Right lobe of liver (tissue), 6 donors: Measurements from ENCODE around the gene RSPH3. TPM values are rescaled to one million over a fixed set of nuclear protein-coding genes. Genes with fewer than 3 reads are reported as not detected.
A peak's percentile ranks its signal among the peaks of the same experiment; 100 is the strongest.
"Not testable (repeated sequence)": the region's sequence is repeated elsewhere in the genome, so short reads cannot be mapped to it uniquely, and the experiment has no call there.

Experiments used
- ATAC-seq, 4 donors: fragments of 200-7000 bp; cut with Tn5 transposase; one replicate each; pipeline ENCODE4 v1.9.1; 2020; ENCODE audit warnings: mild to moderate bottlenecking in 4 of 4, moderate library complexity in 4 of 4
- DNase-seq, 3 donors: peaks; one replicate each; pipeline ENCODE4 v3.0.0-alpha.2; 2020
- H3K27ac ChIP-seq, 3 donors: fragments of 200-600 bp; one replicate each; pipeline ENCODE4 v1.8.0; 2022
- H3K27me3 ChIP-seq, 2 donors: fragments of 200-600 bp; one replicate each; pipeline ENCODE4 v1.8.0; 2022
- H3K36me3 ChIP-seq, 4 donors: fragments of 200-600 bp; sonication (generic) in 1 of 4; one replicate each; pipeline versions ENCODE4 v1.5.1 to v1.8.0; 2017 to 2022; ENCODE audit warnings: control low read depth in 1 of 4
- H3K4me1 ChIP-seq, 4 donors: fragments of 200-600 bp; sonication (generic) in 1 of 4; one replicate each; pipeline versions ENCODE4 v1.5.1 to v1.8.0; 2017 to 2022; ENCODE audit warnings: control low read depth in 1 of 4
- H3K4me3 ChIP-seq, 3 donors: fragments of 200-600 bp; one replicate each; pipeline ENCODE4 v1.8.0; 2022
- H3K9me3 ChIP-seq, 4 donors: fragments of 200-600 bp; sonication (generic) in 1 of 4; one replicate each; pipeline versions ENCODE4 v1.5.1 to v1.8.0; 2017 to 2022; ENCODE audit warnings: control low read depth in 1 of 4
- POLR2A ChIP-seq: fragments of 450-650 bp; IDR thresholded peaks from one replicate; pipeline ENCODE4 v1.6.1; 2017; ENCODE audit warnings: antibody characterized with exemption, mild to moderate bottlenecking
- WGBS: methylation state at CpG from one replicate; pipeline ENCODE4 v1.1.6; 2018; ENCODE audit warnings: low coverage, low lambda C conversion rate; ENCODE audit not compliant: insufficient coverage; ENCODE audit errors: missing lambda C conversion rate; 5-methylcytosine and 5-hydroxymethylcytosine counted together
- intact Hi-C, 2 donors: fragments of 100-400 bp; cut with DNase I; formaldehyde crosslinking; loops; one replicate each; pipeline versions ENCODE4 v1.11.2 to v1.14.1; 2022
- total RNA-seq, 6 experiments: library from RNA; depleted of rRNA in 2 of 6; stranded (reverse); fragments of >200 nt in 2 of 6; fragmentation: NEBNext Ultra II Directional in 3 of 6; extraction: Animal tissue kit (Norgen Biotek cat#: 25700) in 3 of 6; gene quantifications; one replicate each; pipeline versions ENCODE4 v1.1.0 to v1.2.4, GENCODE V29; 2016 to 2023
- TF ChIP-seq, protein P1 (sequence below), 4 donors: fragments of 200-600 bp in 3 of 4; fragments of 450-650 bp in 1 of 4; IDR thresholded peaks; one replicate each; pipeline versions ENCODE4 v1.5.1 to v1.8.0; 2016 to 2022; ENCODE audit warnings: antibody characterized with exemption in 4 of 4, mild to moderate bottlenecking in 2 of 4
- donor health status: DM: no; HTN: yes; CAD: no.
- donor health status: DM: no; HTN: no; CAD: no.
- donor health status: DM: no; HTN: no; CAD: no.
- donor health status: DM: no; HTN: yes; CAD: no.
- donor health status: DM: no; HTN: yes; CAD: no.

Gene RSPH3
- total RNA-seq, 6 experiments from 2014 or later, result 3.1 to 6.5 (median 3.6) TPM

DNA sequence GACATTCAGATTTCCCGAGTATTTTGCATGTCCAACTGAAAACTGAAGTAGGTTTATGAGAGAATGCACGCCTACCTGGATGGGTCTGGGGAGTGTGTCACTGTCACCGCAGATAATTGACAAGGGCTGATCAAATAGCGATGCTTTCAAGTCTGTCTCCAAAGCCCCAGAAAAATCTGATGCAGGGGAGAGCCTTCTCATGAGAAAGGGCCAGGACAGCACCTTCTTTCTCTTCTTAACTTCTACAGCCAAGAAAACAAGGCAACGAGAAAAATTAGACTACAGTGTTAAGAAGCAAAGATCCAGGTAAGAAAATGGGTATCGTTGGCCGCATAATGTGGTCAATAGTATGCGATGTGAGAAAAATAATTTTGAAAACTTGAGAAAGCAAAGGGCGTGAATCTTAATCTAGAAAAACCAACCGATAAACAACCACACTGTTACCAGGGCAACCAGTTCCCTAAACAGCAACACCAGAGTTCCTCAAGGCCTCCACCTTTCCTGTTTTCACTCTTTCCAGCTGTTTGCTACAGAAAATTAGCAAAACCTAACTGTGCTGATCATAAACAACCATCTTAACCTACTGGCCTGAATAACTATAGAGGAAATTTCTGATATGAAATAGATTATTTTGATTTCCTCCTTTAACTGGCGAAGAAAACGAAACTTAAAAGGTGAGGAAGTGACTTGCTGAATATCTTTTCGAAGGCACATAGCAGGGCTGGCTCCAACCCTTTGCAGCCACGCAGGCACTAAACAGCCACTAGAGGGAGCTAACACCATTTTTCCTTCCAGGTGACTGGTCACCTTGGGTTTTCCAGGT lies 42.2 kb upstream of the RSPH3 start:
- Histone ChIP-seq H3K4me1 (peaks cover 0 to 13% (median 2%) of the 10 kb centered on the region in 4 donors), H3K36me3 (no peaks in the 10 kb centered on the region), H3K9me3 (no peaks in the 10 kb centered on the region), H3K27me3 (no peaks in the 10 kb centered on the region), H3K27ac (peak overlapping the region; percentile 16 to 40 (median 21)), H3K4me3 (peak overlapping the region in 1 of 3 donors; percentile 28)
- peak; percentile 55 to 73 (median 72) for DNase-seq
- intact Hi-C loops, result loop anchor here (5.0 to 10.0 kb wide), 2 partner anchors 60 to 93 kb away; no protein-coding TSS in a partner anchor
- ATAC-seq, result peak; percentile 90 to 96 (median 92)
- 37% methylated on average over 14 of the region's 14 CpGs for WGBS
- TF ChIP-seq, protein P1, sequence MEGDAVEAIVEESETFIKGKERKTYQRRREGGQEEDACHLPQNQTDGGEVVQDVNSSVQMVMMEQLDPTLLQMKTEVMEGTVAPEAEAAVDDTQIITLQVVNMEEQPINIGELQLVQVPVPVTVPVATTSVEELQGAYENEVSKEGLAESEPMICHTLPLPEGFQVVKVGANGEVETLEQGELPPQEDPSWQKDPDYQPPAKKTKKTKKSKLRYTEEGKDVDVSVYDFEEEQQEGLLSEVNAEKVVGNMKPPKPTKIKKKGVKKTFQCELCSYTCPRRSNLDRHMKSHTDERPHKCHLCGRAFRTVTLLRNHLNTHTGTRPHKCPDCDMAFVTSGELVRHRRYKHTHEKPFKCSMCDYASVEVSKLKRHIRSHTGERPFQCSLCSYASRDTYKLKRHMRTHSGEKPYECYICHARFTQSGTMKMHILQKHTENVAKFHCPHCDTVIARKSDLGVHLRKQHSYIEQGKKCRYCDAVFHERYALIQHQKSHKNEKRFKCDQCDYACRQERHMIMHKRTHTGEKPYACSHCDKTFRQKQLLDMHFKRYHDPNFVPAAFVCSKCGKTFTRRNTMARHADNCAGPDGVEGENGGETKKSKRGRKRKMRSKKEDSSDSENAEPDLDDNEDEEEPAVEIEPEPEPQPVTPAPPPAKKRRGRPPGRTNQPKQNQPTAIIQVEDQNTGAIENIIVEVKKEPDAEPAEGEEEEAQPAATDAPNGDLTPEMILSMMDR (IDR thresholded peaks at IDR 0.05), result peak; percentile 86 to 99 (median 99)
- TF ChIP-seq POLR2A, result no peak

DNA sequence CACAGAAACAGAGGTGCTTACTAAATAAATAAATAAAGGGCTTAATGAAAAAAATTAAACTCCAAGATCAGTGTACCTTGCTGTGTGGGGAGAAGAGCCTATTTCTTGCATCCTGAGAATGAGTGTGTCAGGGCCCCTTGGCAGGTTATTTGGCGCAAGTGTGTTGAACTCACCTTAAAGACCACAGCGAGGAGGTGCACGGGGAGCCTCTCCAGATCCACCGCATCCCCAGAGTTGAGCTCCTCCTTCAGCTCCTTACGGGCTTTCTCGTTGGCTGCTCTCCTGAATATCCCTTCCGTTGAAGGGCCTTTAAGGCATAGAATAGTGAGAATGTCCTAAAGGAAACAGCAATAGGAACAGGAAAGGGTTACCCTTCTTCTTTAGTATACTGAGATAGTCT lies 41.2 kb upstream of the RSPH3 start:
- ATAC-seq, result no peak
- Histone ChIP-seq H3K27ac (no peak overlapping the region), H3K4me1 (peaks cover 0 to 13% (median 2%) of the 10 kb centered on the region in 4 donors), H3K9me3 (no peaks in the 10 kb centered on the region), H3K27me3 (no peaks in the 10 kb centered on the region), H3K36me3 (no peaks in the 10 kb centered on the region), H3K4me3 (no peak overlapping the region)
- no peak for DNase-seq
- TF ChIP-seq, protein P1 (IDR thresholded peaks at IDR 0.05), result no peak
- no peak for TF ChIP-seq POLR2A
- intact Hi-C loops, result loop anchor here (5.0 to 10.0 kb wide), 2 partner anchors 61 to 94 kb away; no protein-coding TSS in a partner anchor
- 96% methylated on average over 4 of the region's 7 CpGs for WGBS

DNA sequence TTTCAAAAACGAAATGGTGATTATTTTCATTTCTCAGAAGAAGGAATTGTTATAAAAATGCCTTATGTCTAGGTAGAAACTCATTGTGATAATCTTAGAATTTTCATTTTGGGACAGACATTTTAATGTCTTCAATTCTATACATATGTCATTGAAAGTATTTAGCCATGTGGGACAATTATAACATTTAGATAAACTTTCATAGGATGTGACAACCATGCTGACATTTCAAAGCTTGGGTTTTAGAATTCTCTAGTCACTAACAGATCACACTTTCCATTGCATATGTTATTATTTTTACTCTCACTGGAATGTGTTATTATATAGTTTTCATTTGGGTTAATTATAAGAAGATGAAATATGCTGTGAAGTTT lies 39.9 kb upstream of the RSPH3 start:
- Histone ChIP-seq H3K4me1 (peaks cover 0 to 13% (median 2%) of the 10 kb centered on the region in 4 donors), H3K27me3 (no peaks in the 10 kb centered on the region), H3K4me3 (no peak overlapping the region), H3K36me3 (peaks cover 0 to 2% (median 0%) of the 10 kb centered on the region in 4 donors), H3K9me3 (no peaks in the 10 kb centered on the region), H3K27ac (peak overlapping the region in 1 of 3 donors; percentile 30)
- intact Hi-C loops, result loop anchor here (5.0 to 10.0 kb wide), 2 partner anchors 62 to 95 kb away; no protein-coding TSS in a partner anchor
- ATAC-seq (no peak), DNase-seq (no peak)
- TF ChIP-seq, protein P1 (IDR thresholded peaks at IDR 0.05), result no peak
- no peak for TF ChIP-seq POLR2A
- 40% methylated on average over 1 of the region's 1 CpG for WGBS

DNA sequence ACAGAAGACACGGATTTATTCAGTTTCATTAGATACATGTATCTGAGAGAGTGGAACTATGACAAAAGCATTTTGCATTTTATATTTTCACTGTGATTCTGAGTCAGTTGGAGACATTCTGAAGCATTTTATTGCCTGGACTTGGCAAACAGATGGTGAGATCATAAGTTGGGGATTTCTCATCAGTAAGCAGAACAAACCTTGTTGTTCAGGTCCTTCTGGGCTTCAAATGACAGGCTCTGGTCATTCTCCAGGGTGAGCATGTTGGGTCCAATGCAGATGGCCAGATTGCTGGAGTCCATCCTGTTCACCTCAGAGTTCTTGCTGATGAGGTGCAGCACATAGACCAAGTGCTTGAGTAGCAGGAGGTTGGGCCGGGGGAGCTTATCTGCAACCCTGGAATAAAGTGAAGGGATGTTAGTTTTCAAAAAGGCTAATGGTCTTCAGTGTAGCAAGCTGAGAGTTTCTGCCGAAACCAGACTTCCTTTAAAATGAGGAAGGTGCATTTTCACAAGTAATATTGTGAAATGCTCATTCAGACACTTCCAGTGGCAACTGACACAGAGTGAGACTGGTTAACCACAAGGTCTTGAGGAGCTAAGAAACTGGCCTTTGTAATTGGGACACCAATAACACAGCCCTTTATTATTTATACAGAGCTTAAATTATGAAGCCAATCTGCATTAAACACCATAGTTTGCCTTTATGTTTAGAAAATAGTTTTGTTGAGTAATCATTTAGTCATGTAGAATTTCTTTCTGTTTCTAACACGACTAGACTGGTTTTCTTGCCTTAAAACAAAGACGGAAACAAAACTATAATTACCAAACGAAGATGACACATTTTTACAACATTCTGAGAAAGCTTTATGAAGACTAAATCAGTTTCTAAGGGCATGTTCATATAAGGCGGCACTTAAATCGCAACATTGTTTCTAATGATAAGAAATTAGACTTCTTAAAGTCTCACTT lies 39.2 kb upstream of the RSPH3 start:
- H3K9me3 ChIP-seq, result no peaks in the 10 kb centered on the region
- TF ChIP-seq POLR2A, result no peak
- TF ChIP-seq, protein P1 (IDR thresholded peaks at IDR 0.05), result no peak
- DNase-seq (no peak), ATAC-seq (peak; percentile 31 to 51 (median 39))
- 42% methylated on average over 7 of the region's 8 CpGs for WGBS
- peaks cover 0 to 4% (median 0%) of the 10 kb centered on the region in 4 donors for H3K36me3 ChIP-seq
- no peaks in the 10 kb centered on the region for H3K27me3 ChIP-seq
- peak overlapping the region in 1 of 3 donors; percentile 48 for H3K27ac ChIP-seq
- H3K4me3 ChIP-seq, result no peak overlapping the region
- peaks cover 0 to 13% (median 2%) of the 10 kb centered on the region in 4 donors for H3K4me1 ChIP-seq
- intact Hi-C loops, result no loop called here

DNA sequence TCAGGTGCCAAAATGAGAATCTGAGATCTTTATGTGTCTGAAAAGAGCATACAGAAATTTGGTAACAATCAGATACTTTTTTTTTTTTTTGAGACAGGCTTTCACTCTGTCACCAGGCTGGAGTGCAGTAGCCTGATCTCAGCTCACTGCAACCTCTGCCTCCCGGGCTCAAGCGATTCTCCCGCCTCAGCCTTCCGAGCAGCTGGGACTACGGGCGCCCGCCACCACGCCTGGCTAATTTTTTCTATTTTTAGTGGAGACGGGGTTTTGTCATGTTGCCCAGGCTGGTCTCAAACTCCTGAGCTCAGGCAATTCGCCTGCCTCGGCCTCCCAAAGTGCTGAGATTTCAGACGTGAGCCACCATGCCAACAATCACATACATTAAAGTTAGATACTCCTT lies 38.3 kb upstream of the RSPH3 start:
- intact Hi-C loops, H3K27ac ChIP-seq, H3K36me3 ChIP-seq: not testable (repeated sequence)

More for the DNA sequence above, 38.3 kb upstream of the RSPH3 start:
- not testable (repeated sequence) for H3K4me3 ChIP-seq, DNase-seq, ATAC-seq, H3K27me3 ChIP-seq, H3K9me3 ChIP-seq
- peaks cover 0 to 13% (median 2%) of the 10 kb centered on the region in 4 donors for H3K4me1 ChIP-seq
- 67% methylated on average over 12 of the region's 12 CpGs for WGBS
